NB4 (cell line): Measurements from ENCODE around the gene TRAF3.

Source experiments
- MAX ChIP-seq: IDR thresholded peaks from 2 replicates; pipeline ENCODE4 v1.6.1; 2011; ENCODE audit warnings: low read depth, low read length
- POLR2A ChIP-seq: IDR thresholded peaks from 2 replicates; pipeline ENCODE4 v1.6.1; 2011; ENCODE audit warnings: mild to moderate bottlenecking; ENCODE audit not compliant: insufficient read length; ENCODE audit errors: extremely low read depth
- TF ChIP-seq, protein P1 (sequence below): IDR thresholded peaks from one replicate; pipeline ENCODE4 v1.5.1; 2012; ENCODE audit warnings: low read depth, low read length

- TF ChIP-seq POLR2A (no peak), MAX (no peak)
- TF ChIP-seq, protein P1, sequence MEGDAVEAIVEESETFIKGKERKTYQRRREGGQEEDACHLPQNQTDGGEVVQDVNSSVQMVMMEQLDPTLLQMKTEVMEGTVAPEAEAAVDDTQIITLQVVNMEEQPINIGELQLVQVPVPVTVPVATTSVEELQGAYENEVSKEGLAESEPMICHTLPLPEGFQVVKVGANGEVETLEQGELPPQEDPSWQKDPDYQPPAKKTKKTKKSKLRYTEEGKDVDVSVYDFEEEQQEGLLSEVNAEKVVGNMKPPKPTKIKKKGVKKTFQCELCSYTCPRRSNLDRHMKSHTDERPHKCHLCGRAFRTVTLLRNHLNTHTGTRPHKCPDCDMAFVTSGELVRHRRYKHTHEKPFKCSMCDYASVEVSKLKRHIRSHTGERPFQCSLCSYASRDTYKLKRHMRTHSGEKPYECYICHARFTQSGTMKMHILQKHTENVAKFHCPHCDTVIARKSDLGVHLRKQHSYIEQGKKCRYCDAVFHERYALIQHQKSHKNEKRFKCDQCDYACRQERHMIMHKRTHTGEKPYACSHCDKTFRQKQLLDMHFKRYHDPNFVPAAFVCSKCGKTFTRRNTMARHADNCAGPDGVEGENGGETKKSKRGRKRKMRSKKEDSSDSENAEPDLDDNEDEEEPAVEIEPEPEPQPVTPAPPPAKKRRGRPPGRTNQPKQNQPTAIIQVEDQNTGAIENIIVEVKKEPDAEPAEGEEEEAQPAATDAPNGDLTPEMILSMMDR: no peak
Observed at GRCh38 chr14:102957222-102957621, 180.0 kb downstream of the TRAF3 start.
